Osteocyte (in vitro differentiated cells): ENCODE results near the gene FKBP9. TPM values are rescaled to one million over a fixed set of nuclear protein-coding genes. Genes with fewer than 3 reads are reported as not detected.
A peak's percentile ranks its signal among the peaks of the same experiment; 100 is the strongest.

Experiments used
- DNase-seq: peaks from one replicate; pipeline ENCODE4 v3.0.0; 2021; ENCODE audit warnings: mixed read lengths; ENCODE audit not compliant: unreplicated experiment; ENCODE audit errors: extremely low spot score
- H3K27ac Mint-ChIP-seq: one replicate; pipeline ENCODE4 v1.8.0; 2021; ENCODE audit warnings: mild to moderate bottlenecking, mixed read lengths; ENCODE audit not compliant: unreplicated experiment
- H3K27me3 Mint-ChIP-seq: one replicate; pipeline ENCODE4 v1.8.0; 2021; ENCODE audit warnings: mixed read lengths; ENCODE audit not compliant: unreplicated experiment
- H3K36me3 Mint-ChIP-seq: one replicate; pipeline ENCODE4 v1.8.0; 2021; ENCODE audit warnings: mixed read lengths; ENCODE audit not compliant: unreplicated experiment
- H3K4me1 Mint-ChIP-seq: one replicate; pipeline ENCODE4 v1.8.0; 2021; ENCODE audit warnings: mixed read lengths; ENCODE audit not compliant: unreplicated experiment
- H3K4me3 Mint-ChIP-seq: one replicate; pipeline ENCODE4 v1.8.0; 2021; ENCODE audit warnings: mild to moderate bottlenecking, moderate library complexity, mixed read lengths; ENCODE audit not compliant: unreplicated experiment
- H3K9me3 Mint-ChIP-seq: one replicate; pipeline ENCODE4 v1.8.0; 2021; ENCODE audit warnings: mixed read lengths; ENCODE audit not compliant: unreplicated experiment
- CTCF ChIP-seq: fragments of 200-600 bp; sonication (generic); IDR thresholded peaks from 2 replicates; pipeline ENCODE4 v1.5.0; 2021; ENCODE audit warnings: antibody characterized with exemption, mild to moderate bottlenecking, moderate library complexity
- total RNA-seq: library from RNA; stranded (reverse); gene quantifications from 2 replicates; pipeline ENCODE4 v1.2.1, GENCODE V29; 2021

FKBP9 gene
- total RNA-seq, 1 donor from 2014 or later = 229 TPM

GRCh38 chr7:32941681-32942414 is 15.4 kb upstream of the FKBP9 start:
- TF ChIP-seq CTCF = no peak
- DNase-seq = no peak
- peak overlapping the region; percentile 95 for H3K27ac Mint-ChIP-seq
- peaks cover 10% of the 10 kb centered on the region for H3K36me3 Mint-ChIP-seq
- H3K9me3 Mint-ChIP-seq = no peaks in the 10 kb centered on the region
- peak overlapping the region; percentile 90 for H3K4me3 Mint-ChIP-seq
- H3K4me1 Mint-ChIP-seq = peaks cover 37% of the 10 kb centered on the region
- no peaks in the 10 kb centered on the region for H3K27me3 Mint-ChIP-seq

GRCh38 chr7:32942415-32943251 is 14.6 kb upstream of the FKBP9 start:
- H3K4me3 Mint-ChIP-seq = peak overlapping the region; percentile 90
- H3K36me3 Mint-ChIP-seq = peaks cover 10% of the 10 kb centered on the region
- H3K9me3 Mint-ChIP-seq = no peaks in the 10 kb centered on the region
- TF ChIP-seq CTCF = peak; percentile 81
- H3K27ac Mint-ChIP-seq = peak overlapping the region; percentile 95
- peaks cover 31% of the 10 kb centered on the region for H3K4me1 Mint-ChIP-seq
- peak; percentile 93 for DNase-seq
- H3K27me3 Mint-ChIP-seq = no peaks in the 10 kb centered on the region

GRCh38 chr7:32943252-32944030 is 13.8 kb upstream of the FKBP9 start:
- no peak for DNase-seq
- H3K4me1 Mint-ChIP-seq = peaks cover 28% of the 10 kb centered on the region
- peak overlapping the region; percentile 71 for H3K4me3 Mint-ChIP-seq
- no peaks in the 10 kb centered on the region for H3K9me3 Mint-ChIP-seq
- no peak for TF ChIP-seq CTCF
- no peaks in the 10 kb centered on the region for H3K27me3 Mint-ChIP-seq
- peaks cover 7% of the 10 kb centered on the region for H3K36me3 Mint-ChIP-seq
- peak overlapping the region; percentile 70 for H3K27ac Mint-ChIP-seq

GRCh38 chr7:32947420-32947983 is 9.7 kb upstream of the FKBP9 start:
- Mint-ChIP-seq H3K9me3 (no peaks in the 10 kb centered on the region), H3K27ac (no peak overlapping the region), H3K4me1 (no peaks in the 10 kb centered on the region), H3K4me3 (no peak overlapping the region), H3K36me3 (no peaks in the 10 kb centered on the region), H3K27me3 (no peaks in the 10 kb centered on the region)
- no peak for TF ChIP-seq CTCF
- DNase-seq = no peak
